HepG2 (cell line): ENCODE results near the gene HMGCR. TPM values are rescaled to one million over a fixed set of nuclear protein-coding genes. Genes with fewer than 3 reads are reported as not detected.
A peak's percentile ranks its signal among the peaks of the same experiment; 100 is the strongest.

Experiments used
- E2F1 ChIP-seq: sonication (generic); formaldehyde crosslinking; IDR thresholded peaks from 2 replicates; pipeline ENCODE4 v1.5.0; 2020; ENCODE audit warnings: missing genetic modification reagents
- KDM5A ChIP-seq: fragments of 200-600 bp; sonication (generic); IDR thresholded peaks from 2 replicates; pipeline ENCODE4 v1.7.0; 2018; ENCODE audit warnings: antibody characterized with exemption, mild to moderate bottlenecking, low read length, borderline replicate concordance
- KDM5B ChIP-seq: sonication (generic); formaldehyde crosslinking; IDR thresholded peaks from 2 replicates; pipeline ENCODE4 v1.4.0; 2020; ENCODE audit warnings: missing genetic modification reagents, mild to moderate bottlenecking, borderline replicate concordance
- KLF13 ChIP-seq: sonication (generic); formaldehyde crosslinking; IDR thresholded peaks from 2 replicates; pipeline ENCODE4 v1.4.0; 2020; ENCODE audit warnings: mild to moderate bottlenecking, missing genetic modification reagents
- NR0B2 ChIP-seq: sonication (generic); formaldehyde crosslinking; IDR thresholded peaks from 2 replicates; pipeline ENCODE4 v1.4.0; 2020; ENCODE audit warnings: mild to moderate bottlenecking, missing genetic modification reagents
- SNAI1 ChIP-seq: sonication (generic); formaldehyde crosslinking; IDR thresholded peaks from 2 replicates; pipeline ENCODE4 v1.5.0; 2020; ENCODE audit warnings: mild to moderate bottlenecking, missing genetic modification reagents, borderline replicate concordance
- TOPORS ChIP-seq: sonication (generic); formaldehyde crosslinking; IDR thresholded peaks from 2 replicates; pipeline ENCODE4 v1.8.0; 2023; ENCODE audit warnings: mild to moderate bottlenecking, missing genetic modification reagents
- ZNF235 ChIP-seq: sonication (generic); formaldehyde crosslinking; IDR thresholded peaks from 2 replicates; pipeline ENCODE4 v1.8.1; 2023; ENCODE audit warnings: mild to moderate bottlenecking, missing genetic modification reagents, borderline replicate concordance
- ZNF761 ChIP-seq: sonication (generic); formaldehyde crosslinking; conservative IDR thresholded peaks from 2 replicates; pipeline ENCODE4 v1.4.0; 2020; ENCODE audit warnings: mild to moderate bottlenecking, missing genetic modification reagents
- polyA plus RNA-seq, 8 experiments: library from polyadenylated mRNA; depleted of rRNA in 3 of 8; stranded (reverse) in 7 of 8; unstranded in 1 of 8; fragments of >200 nt; fragmentation: Illumina TruSeq in 4 of 8; extraction: Trizol in 4 of 8; gene quantifications; 2 replicates each; pipeline versions ENCODE4 v1.2.1 to v1.2.3, GENCODE V29; 2011 to 2016; ENCODE audit warnings: low read depth in 4 of 8, missing spikeins in 1 of 8, mixed read lengths in 1 of 8; ENCODE audit not compliant: insufficient read depth in 1 of 8
- total RNA-seq, 5 experiments: library from RNA; depleted of rRNA; stranded (reverse); fragments of >200 nt; fragmentation: Illumina TruSeq; extraction: Trizol; gene quantifications; 2 replicates each; pipeline ENCODE4 v1.2.3, GENCODE V29; 2016; ENCODE audit warnings: low read depth in 1 of 5
- TF ChIP-seq, protein P1 (sequence below): sonication (generic); formaldehyde crosslinking; IDR thresholded peaks from 2 replicates; pipeline ENCODE4 v1.5.1; 2020; ENCODE audit warnings: mild to moderate bottlenecking, moderate library complexity, missing genetic modification reagents
- TF ChIP-seq, protein P2 (sequence below): sonication (generic); formaldehyde crosslinking; IDR thresholded peaks from 2 replicates; pipeline ENCODE4 v1.5.0; 2020; ENCODE audit warnings: mild to moderate bottlenecking, missing genetic modification reagents

HMGCR gene
- total and polyA plus RNA-seq, 2 of the 13 experiments (the other 11 are each of a cell fraction or from before 2014, with no cell fraction given): 43.0 to 144 TPM

DNA sequence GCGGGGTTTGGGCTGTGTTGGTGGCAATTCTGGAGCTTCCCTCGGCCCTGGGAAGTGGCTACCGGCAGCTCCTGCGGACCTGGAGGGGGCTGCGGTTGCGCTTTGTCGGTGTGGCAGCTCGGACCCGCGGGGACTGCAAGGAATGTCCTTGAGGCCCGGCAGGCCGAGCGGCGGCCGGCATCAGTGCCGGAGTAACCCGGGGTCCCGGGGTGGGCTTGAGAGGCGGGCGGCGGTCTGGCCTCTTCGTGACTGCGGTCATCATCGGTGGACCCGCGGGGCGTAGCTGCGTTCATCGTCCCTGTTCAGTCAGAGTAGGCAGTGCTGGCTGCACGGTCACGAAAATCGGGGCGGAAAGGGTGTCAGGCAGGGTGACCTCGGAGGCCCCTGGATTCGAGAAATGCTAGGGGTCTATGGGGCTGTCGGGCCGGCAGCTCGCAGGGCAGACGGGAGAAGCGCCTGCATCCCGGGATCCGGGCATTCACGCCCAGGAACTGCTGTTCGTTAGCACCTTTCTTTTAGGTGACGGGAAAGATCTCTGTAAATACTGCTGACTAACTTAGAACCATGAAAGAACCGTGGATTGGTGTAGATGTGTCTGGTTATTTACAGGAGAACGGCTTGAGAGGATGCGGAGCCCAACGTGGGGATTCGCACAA, 474 bp downstream of the HMGCR start (continued):
- TF ChIP-seq NR0B2 (CRISPR knock-in tag) (peak; percentile 62), E2F1 (no peak), KDM5B (no peak), SNAI1 (CRISPR knock-in tag) (peak; percentile 58; the same call in 1 of the 2 replicates), ZNF761 (CRISPR knock-in tag) (no peak), KLF13 (CRISPR knock-in tag) (no peak), KDM5A (peak; percentile 20; the same call in 1 of the 2 replicates), ZNF235 (CRISPR knock-in tag) (no peak), TOPORS (0 out of 2 replicates have a peak, but pooled peaks have one; percentile 3)
- TF ChIP-seq, protein P1, sequence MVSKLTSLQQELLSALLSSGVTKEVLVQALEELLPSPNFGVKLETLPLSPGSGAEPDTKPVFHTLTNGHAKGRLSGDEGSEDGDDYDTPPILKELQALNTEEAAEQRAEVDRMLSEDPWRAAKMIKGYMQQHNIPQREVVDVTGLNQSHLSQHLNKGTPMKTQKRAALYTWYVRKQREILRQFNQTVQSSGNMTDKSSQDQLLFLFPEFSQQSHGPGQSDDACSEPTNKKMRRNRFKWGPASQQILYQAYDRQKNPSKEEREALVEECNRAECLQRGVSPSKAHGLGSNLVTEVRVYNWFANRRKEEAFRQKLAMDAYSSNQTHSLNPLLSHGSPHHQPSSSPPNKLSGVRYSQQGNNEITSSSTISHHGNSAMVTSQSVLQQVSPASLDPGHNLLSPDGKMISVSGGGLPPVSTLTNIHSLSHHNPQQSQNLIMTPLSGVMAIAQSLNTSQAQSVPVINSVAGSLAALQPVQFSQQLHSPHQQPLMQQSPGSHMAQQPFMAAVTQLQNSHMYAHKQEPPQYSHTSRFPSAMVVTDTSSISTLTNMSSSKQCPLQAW (CRISPR knock-in tag): no peak
- TF ChIP-seq, protein P2, sequence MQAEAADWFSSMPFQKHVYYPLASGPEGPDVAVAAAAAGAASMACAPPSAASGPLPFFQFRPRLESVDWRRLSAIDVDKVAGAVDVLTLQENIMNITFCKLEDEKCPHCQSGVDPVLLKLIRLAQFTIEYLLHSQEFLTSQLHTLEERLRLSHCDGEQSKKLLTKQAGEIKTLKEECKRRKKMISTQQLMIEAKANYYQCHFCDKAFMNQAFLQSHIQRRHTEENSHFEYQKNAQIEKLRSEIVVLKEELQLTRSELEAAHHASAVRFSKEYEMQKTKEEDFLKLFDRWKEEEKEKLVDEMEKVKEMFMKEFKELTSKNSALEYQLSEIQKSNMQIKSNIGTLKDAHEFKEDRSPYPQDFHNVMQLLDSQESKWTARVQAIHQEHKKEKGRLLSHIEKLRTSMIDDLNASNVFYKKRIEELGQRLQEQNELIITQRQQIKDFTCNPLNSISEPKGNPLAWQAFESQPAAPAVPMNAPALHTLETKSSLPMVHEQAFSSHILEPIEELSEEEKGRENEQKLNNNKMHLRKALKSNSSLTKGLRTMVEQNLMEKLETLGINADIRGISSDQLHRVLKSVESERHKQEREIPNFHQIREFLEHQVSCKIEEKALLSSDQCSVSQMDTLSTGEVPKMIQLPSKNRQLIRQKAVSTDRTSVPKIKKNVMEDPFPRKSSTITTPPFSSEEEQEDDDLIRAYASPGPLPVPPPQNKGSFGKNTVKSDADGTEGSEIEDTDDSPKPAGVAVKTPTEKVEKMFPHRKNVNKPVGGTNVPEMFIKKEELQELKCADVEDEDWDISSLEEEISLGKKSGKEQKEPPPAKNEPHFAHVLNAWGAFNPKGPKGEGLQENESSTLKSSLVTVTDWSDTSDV (CRISPR knock-in tag): peak; percentile 40; the same call in 1 of the 2 replicates
